Body of pancreas (tissue), 4 donors: ENCODE results near the gene PARG. TPM values are rescaled to one million over a fixed set of nuclear protein-coding genes. Genes with fewer than 3 reads are reported as not detected.

Source experiments
- ATAC-seq: fragments of 150-250 bp; one replicate; pipeline ENCODE4 v1.9.1; 2016
- DNase-seq, 4 donors: peaks; one replicate each; pipeline ENCODE4 v3.0.0-alpha.2; 2019
- H3K27ac ChIP-seq, 4 donors: fragments of 200-600 bp; sonication (generic); 1 replicate in 3 of 4; 2 replicates in 1 of 4; pipeline versions ENCODE4 v1.5.1 to v1.6.1; 2016 to 2019; ENCODE audit warnings: mild to moderate bottlenecking in 1 of 4, mixed read lengths in 1 of 4, moderate library complexity in 1 of 4
- H3K27me3 ChIP-seq, 2 donors: fragments of 200-600 bp; sonication (generic); one replicate each; pipeline ENCODE4 v1.6.0; 2016; ENCODE audit warnings: mild to moderate bottlenecking in 1 of 2
- H3K36me3 ChIP-seq, 2 donors: fragments of 200-600 bp; sonication (generic); replicated peaks in 1 of 2; 2 replicates each; pipeline ENCODE4 v1.5.1; 2016; ENCODE audit warnings: low read depth in 2 of 2; ENCODE audit not compliant: insufficient read depth in 1 of 2
- H3K4me1 ChIP-seq: fragments of 200-600 bp; sonication (generic); one replicate; pipeline ENCODE4 v1.6.0; 2016
- H3K4me3 ChIP-seq, 2 donors: fragments of 200-600 bp; sonication (generic); 1 replicate in 1 of 2; 2 replicates in 1 of 2; pipeline ENCODE4 v1.5.1; 2016 to 2019
- H3K9me3 ChIP-seq, 3 donors: fragments of 200-600 bp; sonication (generic); 1 replicate in 2 of 3; 2 replicates in 1 of 3; pipeline ENCODE4 v1.5.1; 2016
- POLR2A ChIP-seq, 3 donors: fragments of 450-650 bp; IDR thresholded peaks; one replicate each; pipeline ENCODE4 v1.6.1; 2016; ENCODE audit warnings: antibody characterized with exemption in 3 of 3, mild to moderate bottlenecking in 2 of 3
- WGBS, 2 donors: methylation state at CpG; one replicate each; pipeline ENCODE4 v1.1.5; 2017; 5-methylcytosine and 5-hydroxymethylcytosine counted together
- intact Hi-C: fragments of 100-400 bp; cut with DNase I; formaldehyde crosslinking; loops from one replicate; pipeline ENCODE4 v1.15.1; 2023
- small RNA-seq: library from RNA; depleted of rRNA; stranded (forward); fragments of <200 nt; gene quantifications from one replicate; pipeline ENCODE3, GENCODE V24; 2016
- total RNA-seq, 2 donors: library from RNA; depleted of rRNA; stranded (reverse); fragments of >200 nt; gene quantifications; one replicate each; pipeline ENCODE4 v1.1.0, GENCODE V29; 2016
- TF ChIP-seq, protein P1 (sequence below), 7 experiments: fragments of 450-650 bp in 4 of 7; fragments of 200-600 bp in 3 of 7; sonication (generic) in 3 of 7; IDR thresholded peaks; one replicate each; pipeline ENCODE4 v1.5.1; 2016 to 2019; ENCODE audit warnings: antibody characterized with exemption in 7 of 7

The PARG gene
- total RNA-seq, 2 donors from 2014 or later: 13.2 to 28.7 TPM

DNA sequence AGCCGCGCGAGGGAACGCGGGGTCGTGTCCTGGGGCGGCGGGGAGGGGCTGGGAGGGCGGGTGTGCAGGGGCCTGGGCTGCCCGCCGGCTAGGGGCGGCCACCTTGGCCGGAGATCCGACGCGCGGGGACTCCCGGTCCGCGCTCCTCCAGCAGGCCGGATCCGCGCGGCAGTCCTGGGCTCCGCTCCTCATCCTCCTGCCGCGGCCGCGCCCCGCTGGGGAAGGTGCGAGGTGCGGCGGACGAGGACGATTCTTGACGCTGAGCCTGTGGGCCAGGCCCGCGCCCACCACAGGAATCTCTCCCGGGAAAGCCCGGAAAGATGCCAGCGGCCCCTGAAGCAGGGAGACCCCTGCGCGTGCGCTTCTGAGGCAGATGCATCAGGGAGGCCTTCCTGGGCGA is 173.1 kb downstream of the PARG start:
- peaks cover 0 to 12% of the 10 kb centered on the region in 2 donors for H3K27me3 ChIP-seq
- no peaks in the 10 kb centered on the region for H3K4me1 ChIP-seq
- TF ChIP-seq, protein P1, sequence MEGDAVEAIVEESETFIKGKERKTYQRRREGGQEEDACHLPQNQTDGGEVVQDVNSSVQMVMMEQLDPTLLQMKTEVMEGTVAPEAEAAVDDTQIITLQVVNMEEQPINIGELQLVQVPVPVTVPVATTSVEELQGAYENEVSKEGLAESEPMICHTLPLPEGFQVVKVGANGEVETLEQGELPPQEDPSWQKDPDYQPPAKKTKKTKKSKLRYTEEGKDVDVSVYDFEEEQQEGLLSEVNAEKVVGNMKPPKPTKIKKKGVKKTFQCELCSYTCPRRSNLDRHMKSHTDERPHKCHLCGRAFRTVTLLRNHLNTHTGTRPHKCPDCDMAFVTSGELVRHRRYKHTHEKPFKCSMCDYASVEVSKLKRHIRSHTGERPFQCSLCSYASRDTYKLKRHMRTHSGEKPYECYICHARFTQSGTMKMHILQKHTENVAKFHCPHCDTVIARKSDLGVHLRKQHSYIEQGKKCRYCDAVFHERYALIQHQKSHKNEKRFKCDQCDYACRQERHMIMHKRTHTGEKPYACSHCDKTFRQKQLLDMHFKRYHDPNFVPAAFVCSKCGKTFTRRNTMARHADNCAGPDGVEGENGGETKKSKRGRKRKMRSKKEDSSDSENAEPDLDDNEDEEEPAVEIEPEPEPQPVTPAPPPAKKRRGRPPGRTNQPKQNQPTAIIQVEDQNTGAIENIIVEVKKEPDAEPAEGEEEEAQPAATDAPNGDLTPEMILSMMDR (IDR thresholded peaks at IDR 0.05): no peak
- no peak for TF ChIP-seq POLR2A (IDR thresholded peaks at IDR 0.05)
- H3K27ac ChIP-seq: no peak overlapping the region
- intact Hi-C loops: no loop called here
- WGBS, 2 donors: 5 to 21% methylated on average over 14 to 42 of the region's 45 CpGs
- no peaks in the 10 kb centered on the region for H3K36me3 ChIP-seq
- DNase-seq (no peak), ATAC-seq (no peak)
- H3K4me3 ChIP-seq: no peak overlapping the region
- H3K9me3 ChIP-seq: no peaks in the 10 kb centered on the region

DNA sequence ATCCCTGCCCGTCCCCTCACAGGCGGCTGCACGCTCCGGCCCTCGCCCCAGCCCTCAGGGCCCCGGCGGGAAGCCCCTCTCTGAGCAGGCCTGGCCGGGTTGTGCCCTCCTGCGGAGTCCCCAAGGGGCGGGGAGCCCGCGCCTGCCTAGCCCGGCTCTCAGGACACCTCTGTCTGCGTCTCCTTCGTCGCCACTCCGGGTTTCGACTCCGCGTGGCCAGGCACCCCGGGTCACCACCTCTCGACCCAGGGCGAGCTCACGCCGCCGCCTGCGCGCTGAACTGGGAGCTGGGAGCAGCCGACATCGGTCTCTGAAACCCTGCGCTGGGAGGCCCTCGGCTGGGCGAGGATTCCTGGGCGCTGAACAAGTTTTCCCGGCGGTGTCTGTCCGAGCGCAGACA is 173.5 kb downstream of the PARG start:
- no peaks in the 10 kb centered on the region for H3K4me1 ChIP-seq
- H3K4me3 ChIP-seq: no peak overlapping the region
- H3K27ac ChIP-seq: no peak overlapping the region
- no peak for DNase-seq
- no peak for TF ChIP-seq POLR2A (IDR thresholded peaks at IDR 0.05)
- TF ChIP-seq, protein P1 (IDR thresholded peaks at IDR 0.05): no peak
- no peak for ATAC-seq
- peaks cover 0 to 12% of the 10 kb centered on the region in 2 donors for H3K27me3 ChIP-seq
- 3% methylated on average over 38 of the region's 38 CpGs; no CpG with 5 or more reads in 1 of the 2 donors for WGBS, 2 donors
- intact Hi-C loops: no loop called here
- H3K9me3 ChIP-seq: no peaks in the 10 kb centered on the region
- no peaks in the 10 kb centered on the region for H3K36me3 ChIP-seq

Small RNA genes lying within 50 kb of the gene (small RNA-seq; reads per million reads assigned to genes)
- gene RNA5SP317 (not detected), gene SNORA74C-2 (not detected)

Other genes starting within 250 kb of the PARG start
- 1 to 10 TPM; 2.6 to 4.3 TPM for gene OGDHL, start 179.7 kb downstream of the PARG start, total RNA-seq
- 10 to 100 TPM; 25.9 to 37.6 TPM for gene TIMM23B, start within 50 bp of the PARG start, total RNA-seq
- 10 to 100 TPM; 16.9 to 47.5 TPM for gene AGAP6, start 46.4 kb upstream of the PARG start, total RNA-seq
- gene WASHC2A, start 125.9 kb upstream of the PARG start, total RNA-seq: 10 to 100 TPM; 16.3 to 36.6 TPM